Iris pigment epithelial cell (primary cell): ENCODE results near the gene MAN2B1.
"Not testable (repeated sequence)": the region's sequence is repeated elsewhere in the genome, so short reads cannot be mapped to it uniquely, and the experiment has no call there.

Experiments used
- DNase-seq: peaks from one replicate; pipeline ENCODE4 v3.0.0-alpha.2; 2011; ENCODE audit warnings: low read depth

The MAN2B1 gene

DNA sequence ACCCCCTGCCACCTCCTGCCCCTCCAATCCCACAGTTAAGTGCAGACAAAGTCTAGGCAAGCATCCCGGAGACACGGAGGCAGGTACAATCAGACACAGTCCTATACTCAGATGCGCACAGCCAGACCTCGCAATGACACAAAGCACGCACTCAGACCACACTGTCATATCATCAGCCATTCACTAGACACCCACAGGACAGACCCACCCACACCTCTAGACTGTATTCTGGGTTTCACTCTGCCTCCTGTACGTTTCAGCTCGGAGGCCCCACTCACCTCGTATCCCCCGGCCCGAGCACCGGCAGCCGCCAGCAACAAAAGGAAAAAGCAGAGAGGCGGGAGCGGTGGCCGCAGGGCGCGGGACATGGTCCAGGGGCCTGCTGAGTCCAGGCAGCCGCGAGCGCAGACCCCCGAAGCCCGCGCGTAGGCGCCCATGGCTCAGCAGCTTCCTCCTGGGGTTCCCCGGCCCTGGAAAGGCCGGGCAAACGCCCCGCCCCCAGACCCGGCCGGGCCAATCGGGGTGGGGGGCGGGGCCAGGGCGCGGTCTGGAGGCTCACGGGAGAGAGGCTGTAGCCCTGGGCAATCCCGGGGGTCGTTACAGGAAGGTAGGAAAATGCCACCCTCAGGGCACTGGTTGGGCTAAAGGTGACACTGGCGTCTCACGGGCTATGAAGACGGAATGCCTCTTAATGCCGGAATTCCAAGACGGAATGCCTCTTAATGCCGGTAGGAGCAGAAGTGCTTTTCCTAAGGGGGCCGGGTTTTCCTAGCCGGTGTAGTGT, at the start of gene MAN2B1, which contains the start of gene WDR83:
TSS of gene MAN2B1 (minus strand) at position 478 of the 784 bp plus-strand sequence. CDS start at position 437, 41 bp downstream.
TSS of gene WDR83 (plus strand) at position 543 of the 784 bp plus-strand sequence. CDS start 2,984 bp downstream, outside the sequence.
- peak; percentile 69 for DNase-seq

- no peak for DNase-seq
Measured at GRCh38 chr19:12715929-12716328, 49.4 kb upstream of the MAN2B1 start.

DNA sequence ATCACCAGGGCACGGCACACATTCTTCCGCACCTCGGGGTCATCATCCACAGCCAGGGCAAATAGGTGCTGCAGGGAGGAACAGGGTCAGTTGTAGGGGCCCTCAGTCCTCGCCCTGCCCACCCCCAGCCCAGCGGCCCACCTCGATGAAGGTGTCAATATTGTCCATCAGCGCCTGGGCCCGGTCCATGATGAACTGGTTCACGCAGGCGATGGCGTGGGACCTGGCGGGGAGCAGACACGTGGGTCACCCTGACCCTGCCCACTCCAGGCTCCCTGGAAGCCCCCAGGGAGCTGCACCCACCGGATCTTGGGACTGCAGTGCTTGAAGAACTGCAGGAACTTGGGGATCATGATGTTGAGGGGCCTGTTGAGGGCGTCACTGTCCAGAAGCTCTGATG, 48.6 kb upstream of the MAN2B1 start:
- DNase-seq, result no peak

GRCh38 chr19:12713304-12713703, 46.8 kb upstream of the MAN2B1 start:
- not testable (repeated sequence) for DNase-seq

GRCh38 chr19:12712077-12712476, 45.5 kb upstream of the MAN2B1 start:
- not testable (repeated sequence) for DNase-seq

GRCh38 chr19:12711187-12711586, 44.6 kb upstream of the MAN2B1 start:
- DNase-seq, result no peak

GRCh38 chr19:12708641-12709040, 42.1 kb upstream of the MAN2B1 start:
- DNase-seq, result no peak

DNA sequence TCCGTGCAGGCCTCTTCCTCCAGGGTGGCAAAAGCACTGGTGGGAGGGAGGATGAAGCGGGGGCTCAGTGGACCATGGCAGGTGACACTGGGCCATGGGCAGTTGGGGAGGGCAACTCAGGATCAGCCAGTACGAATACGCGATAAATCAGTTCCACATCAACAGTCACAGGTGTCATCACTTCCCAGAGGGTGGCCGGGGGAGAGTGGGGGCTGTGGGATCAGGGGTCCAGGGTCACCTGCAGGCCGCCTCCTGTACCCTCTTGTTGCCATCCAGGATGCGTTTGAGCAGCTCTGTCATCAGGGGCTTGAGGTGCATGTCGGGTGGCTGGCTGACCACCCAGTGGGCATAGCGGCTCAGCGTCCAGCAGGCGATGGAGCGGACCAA, 39.8 kb upstream of the MAN2B1 start:
- DNase-seq, result no peak

DNA sequence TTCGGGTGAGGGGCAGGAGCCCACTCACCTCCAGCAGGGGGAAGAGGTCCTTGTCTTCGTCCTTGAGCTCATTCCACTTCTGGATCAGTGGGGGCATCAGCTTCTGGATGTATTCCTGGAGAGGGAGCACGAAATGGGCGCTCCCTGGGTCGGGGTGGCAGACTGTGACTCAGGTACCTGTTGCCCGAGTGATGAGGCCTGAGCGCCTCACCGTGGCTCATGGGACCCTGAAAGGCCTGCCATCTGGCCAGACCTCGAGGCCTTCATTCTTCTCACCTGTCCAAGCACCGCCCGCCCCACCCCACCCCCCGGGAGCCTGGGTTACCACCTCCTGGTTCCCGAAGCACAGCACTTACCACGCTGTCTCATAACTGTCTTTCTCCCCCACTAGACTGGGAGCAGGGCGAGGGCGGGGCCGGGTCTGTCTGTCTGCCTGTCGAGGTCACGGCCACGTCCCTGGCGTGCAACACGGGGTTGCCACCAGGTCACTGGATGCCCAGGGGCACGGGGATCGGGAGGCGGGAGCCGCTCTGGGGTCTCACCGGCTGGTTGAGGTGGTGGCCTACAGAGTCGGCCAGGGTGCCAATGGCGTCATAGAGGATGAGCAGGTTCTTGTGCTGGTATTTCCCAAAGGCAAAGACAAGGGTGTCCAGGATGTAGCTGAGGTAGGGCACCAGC, 39.3 kb upstream of the MAN2B1 start:
- DNase-seq, result no peak

GRCh38 chr19:12705169-12705568, 38.6 kb upstream of the MAN2B1 start:
- DNase-seq, result no peak

- peak; percentile 47 for DNase-seq
Measured at GRCh38 chr19:12703046-12703445, 36.5 kb upstream of the MAN2B1 start.

- no peak for DNase-seq
Measured at GRCh38 chr19:12701596-12702282, 35.2 kb upstream of the MAN2B1 start.

GRCh38 chr19:12698138-12698537, 31.6 kb upstream of the MAN2B1 start:
- no peak for DNase-seq

GRCh38 chr19:12697425-12697824, 30.9 kb upstream of the MAN2B1 start:
- DNase-seq, result not testable (repeated sequence)

DNA sequence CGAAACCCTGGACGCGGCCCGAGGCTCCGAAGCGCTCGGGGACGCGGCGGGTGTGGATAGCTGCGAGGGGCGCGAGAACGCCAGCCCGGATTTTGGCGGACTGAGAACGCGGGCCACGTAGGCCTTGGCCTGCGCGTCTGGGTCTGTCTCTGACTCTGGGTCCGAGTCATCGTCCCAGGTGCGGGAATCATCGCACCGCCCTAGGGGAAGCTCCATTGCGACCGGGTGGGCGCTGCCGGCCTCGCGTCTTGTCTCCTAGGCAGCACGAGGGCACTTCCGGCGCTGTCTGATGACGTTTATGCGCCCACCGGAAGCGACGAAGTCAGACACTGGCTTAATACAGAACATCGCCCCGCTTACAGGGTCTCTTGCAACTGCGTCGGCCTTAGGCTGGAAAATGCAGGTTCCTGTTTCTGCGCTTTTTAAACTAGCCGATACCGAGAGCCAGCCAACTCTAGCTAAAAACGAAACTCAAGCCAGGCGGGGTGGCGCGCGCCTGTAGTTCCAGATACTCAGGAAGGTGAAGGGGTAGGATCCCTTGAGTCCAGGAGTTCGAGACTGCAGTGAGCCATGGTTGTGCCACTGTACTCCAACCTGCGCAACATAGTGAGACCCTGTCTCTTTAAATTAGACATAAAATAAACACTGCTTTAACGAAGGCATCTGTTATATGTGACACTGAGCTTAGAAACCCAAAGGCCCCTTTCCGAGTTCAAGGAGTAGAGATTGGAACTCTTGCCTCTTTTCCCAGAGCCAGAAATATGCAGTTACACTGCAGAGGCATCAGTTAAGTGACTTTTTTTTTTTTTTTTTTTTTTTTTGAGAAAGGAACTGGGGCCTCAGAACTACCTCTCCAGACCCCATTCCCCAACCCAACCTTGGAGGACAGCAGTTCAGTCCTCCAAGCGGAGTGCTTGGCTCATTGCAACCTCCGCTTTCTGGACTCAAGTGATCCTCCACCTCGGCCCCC, 30.1 kb upstream of the MAN2B1 start, which contains the start of gene FBXW9:
TSS of gene FBXW9 (minus strand) at position 266 of the 970 bp plus-strand sequence. CDS start at position 216, 50 bp downstream.
- DNase-seq, result peak; percentile 94

- peak; percentile 5 for DNase-seq
Measured at GRCh38 chr19:12695997-12696365, 29.4 kb upstream of the MAN2B1 start.

DNA sequence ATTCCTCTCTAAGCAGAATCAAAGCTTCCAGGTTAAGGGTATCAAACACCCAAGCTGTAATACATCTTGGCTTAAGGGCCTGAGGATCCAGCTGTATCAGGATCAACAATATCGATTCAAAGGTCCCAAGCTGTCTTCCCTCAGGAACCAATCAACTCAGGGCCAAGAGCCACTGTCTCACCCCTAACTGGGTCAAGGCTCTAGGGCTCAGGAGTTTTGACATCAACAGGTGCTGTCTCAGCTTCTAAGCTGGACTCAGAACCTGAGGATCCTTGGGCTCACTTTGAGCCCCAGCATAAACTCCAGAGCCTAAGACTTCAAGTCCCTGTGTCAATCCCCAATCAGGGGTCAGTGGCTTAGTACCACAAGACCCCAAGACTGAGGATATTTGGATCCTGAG, 29.0 kb upstream of the MAN2B1 start:
- DNase-seq, result no peak

- no peak for DNase-seq
Measured at GRCh38 chr19:12695096-12695495, 28.6 kb upstream of the MAN2B1 start.

- no peak for DNase-seq
Measured at GRCh38 chr19:12694641-12695040, 28.1 kb upstream of the MAN2B1 start.

DNA sequence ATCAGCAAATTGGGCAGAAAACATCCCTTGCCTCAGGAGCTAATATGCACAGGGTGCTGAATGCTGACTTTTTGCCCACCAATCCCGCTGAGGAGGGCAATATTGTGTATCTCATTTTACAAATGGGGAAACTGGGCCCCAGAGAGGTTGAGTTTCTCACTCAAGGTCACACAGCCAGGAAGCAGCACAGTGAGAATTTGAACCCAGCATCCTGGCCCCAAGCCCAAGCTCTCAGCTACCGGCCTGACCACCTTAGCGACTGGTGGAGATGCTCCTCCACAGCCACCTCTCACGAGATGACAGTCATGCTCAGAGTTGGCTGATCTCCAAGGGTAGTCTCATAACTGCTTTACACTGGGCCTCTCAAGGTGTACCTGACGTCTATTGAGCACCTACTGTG, 26.4 kb upstream of the MAN2B1 start:
- no peak for DNase-seq

- no peak for DNase-seq
Measured at GRCh38 chr19:12689581-12690216, 23.2 kb upstream of the MAN2B1 start.
